GM23248 (cell line): Measurements from ENCODE around the gene NSUN4. TPM values are rescaled to one million over a fixed set of nuclear protein-coding genes. Genes with fewer than 3 reads are reported as not detected.

ENCODE experiments used
- DNase-seq: peaks from one replicate; pipeline ENCODE4 v3.0.0-alpha.2; 2015
- H2AFZ ChIP-seq: fragments of 200-600 bp; sonication (generic); 2 replicates; pipeline ENCODE4 v1.6.1; 2016; ENCODE audit warnings: antibody characterized with exemption
- H3F3A ChIP-seq: fragments of 200-600 bp; sonication (generic); 2 replicates; pipeline ENCODE4 v1.6.1; 2016; ENCODE audit warnings: mild to moderate bottlenecking, antibody characterized with exemption, mixed run types; ENCODE audit not compliant: insufficient read depth
- H3K27ac ChIP-seq: fragments of 200-600 bp; sonication (generic); 2 replicates; pipeline ENCODE4 v1.5.1; 2016; ENCODE audit warnings: mild to moderate bottlenecking
- H3K27me3 ChIP-seq: fragments of 200-600 bp; sonication (generic); replicated peaks from 2 replicates; pipeline ENCODE4 v1.6.1; 2016; ENCODE audit warnings: mild to moderate bottlenecking; ENCODE audit not compliant: insufficient read depth
- H3K36me3 ChIP-seq: fragments of 200-600 bp; sonication (generic); 2 replicates; pipeline ENCODE4 v1.6.1; 2016; ENCODE audit warnings: low read depth, mild to moderate bottlenecking
- H3K4me1 ChIP-seq: fragments of 200-600 bp; sonication (generic); 2 replicates; pipeline ENCODE4 v1.6.1; 2016; ENCODE audit warnings: mild to moderate bottlenecking; ENCODE audit not compliant: insufficient read depth
- H3K4me2 ChIP-seq: fragments of 200-600 bp; sonication (generic); one replicate; pipeline ENCODE4 v1.6.1; 2016; ENCODE audit warnings: mild to moderate bottlenecking; ENCODE audit not compliant: unreplicated experiment
- H3K4me3 ChIP-seq: fragments of 200-600 bp; sonication (generic); 2 replicates; pipeline ENCODE4 v1.5.1; 2016; ENCODE audit warnings: mild to moderate bottlenecking
- H3K79me2 ChIP-seq: fragments of 200-600 bp; sonication (generic); 2 replicates; pipeline ENCODE4 v1.6.1; 2016; ENCODE audit warnings: mild to moderate bottlenecking; ENCODE audit not compliant: insufficient read depth
- H3K9ac ChIP-seq: fragments of 200-600 bp; sonication (generic); 2 replicates; pipeline ENCODE4 v1.6.1; 2016; ENCODE audit warnings: mild to moderate bottlenecking
- H3K9me2 ChIP-seq: fragments of 200-600 bp; sonication (generic); 2 replicates; pipeline ENCODE4 v1.6.1; 2016; ENCODE audit warnings: mixed run types, mild to moderate bottlenecking, moderate library complexity; ENCODE audit not compliant: insufficient read depth
- H3K9me3 ChIP-seq: fragments of 200-600 bp; sonication (generic); one replicate; pipeline ENCODE4 v1.6.1; 2017; ENCODE audit warnings: low read depth
- H4K20me1 ChIP-seq: fragments of 200-600 bp; sonication (generic); 2 replicates; pipeline ENCODE4 v1.6.0; 2016; ENCODE audit not compliant: insufficient read depth
- EZH2 ChIP-seq: fragments of 200-600 bp; sonication (generic); IDR thresholded peaks from 2 replicates; pipeline ENCODE4 v1.6.1; 2018; ENCODE audit warnings: antibody characterized with exemption, mild to moderate bottlenecking; ENCODE audit not compliant: insufficient read depth, poor library complexity, severe bottlenecking
- EZH2phosphoT487 ChIP-seq: fragments of 200-600 bp; sonication (generic); IDR thresholded peaks from 2 replicates; pipeline ENCODE4 v1.6.1; 2018; ENCODE audit warnings: antibody characterized with exemption, moderate library complexity, mild to moderate bottlenecking, low read depth; ENCODE audit not compliant: insufficient read depth
- WGBS, 2 experiments: methylation state at CpG; one replicate each; pipeline ENCODE4 v1.1.6; 2015 to 2017; ENCODE audit warnings: low lambda C conversion rate in 2 of 2, low coverage in 1 of 2; ENCODE audit errors: missing lambda C conversion rate in 2 of 2; 5-methylcytosine and 5-hydroxymethylcytosine counted together
- in situ Hi-C: fragments of 300-500 bp; cut with MboI; formaldehyde crosslinking; loops from 2 replicates; pipeline ENCODE4 v1.15.0; 2020
- polyA plus RNA-seq: library from polyadenylated mRNA; unstranded; fragments of >200 nt; fragmentation: Nextera tagmentation; extraction: Ambion mirVana; gene quantifications from 2 replicates; pipeline ENCODE4 v1.2.1, GENCODE V29; 2016
- total RNA-seq: library from RNA; depleted of rRNA; stranded (reverse); fragments of >200 nt; shearing (Covaris generic); gene quantifications from 2 replicates; pipeline ENCODE4 v1.2.3, GENCODE V29; 2014; rRNA removed

Gene NSUN4
- total and polyA plus RNA-seq, 2 experiments from 2014 or later = 11.7 to 14.9 TPM

- Histone ChIP-seq H3K27me3 (no peaks in the 10 kb centered on the region), H3K27ac (no peak overlapping the region), H2AFZ (no peak overlapping the region), H3K9me3 (no peaks in the 10 kb centered on the region), H4K20me1 (no peaks in the 10 kb centered on the region), H3K36me3 (no peaks in the 10 kb centered on the region), H3K4me2 (no peak overlapping the region), H3K4me3 (no peak overlapping the region), H3K4me1 (no peaks in the 10 kb centered on the region), H3K79me2 (no peaks in the 10 kb centered on the region), H3K9ac (no peak overlapping the region), H3F3A (no peaks in the 10 kb centered on the region), H3K9me2 (no peaks in the 10 kb centered on the region)
- in situ Hi-C loops = no loop called here
- 92 to 94% methylated on average over 12 of the region's 12 CpGs for WGBS, 2 experiments
- TF ChIP-seq EZH2 (no peak), EZH2phosphoT487 (no peak)
- peak; percentile 63 for DNase-seq
These were observed 67.9 kb downstream of the NSUN4 start for GRCh38 chr1:46408356-46409062.

GRCh38 chr1:46409063-46409372 lies 68.4 kb downstream of the NSUN4 start:
- Histone ChIP-seq H3K9me3 (no peaks in the 10 kb centered on the region), H3K79me2 (no peaks in the 10 kb centered on the region), H3K9me2 (no peaks in the 10 kb centered on the region), H3K27ac (no peak overlapping the region), H3K9ac (no peak overlapping the region), H2AFZ (no peak overlapping the region), H3F3A (no peaks in the 10 kb centered on the region), H4K20me1 (no peaks in the 10 kb centered on the region), H3K4me2 (no peak overlapping the region), H3K4me1 (no peaks in the 10 kb centered on the region), H3K36me3 (no peaks in the 10 kb centered on the region), H3K4me3 (no peak overlapping the region), H3K27me3 (no peaks in the 10 kb centered on the region)
- DNase-seq = no peak
- no peak for TF ChIP-seq EZH2
- TF ChIP-seq EZH2phosphoT487 = no peak
- 100% methylated on average over 1 of the region's 1 CpG for WGBS, 2 experiments
- in situ Hi-C loops = no loop called here

GRCh38 chr1:46410156-46411009 lies 69.8 kb downstream of the NSUN4 start:
- in situ Hi-C loops = no loop called here
- Histone ChIP-seq H2AFZ (no peak overlapping the region), H4K20me1 (no peaks in the 10 kb centered on the region), H3K4me2 (no peak overlapping the region), H3K9me2 (no peaks in the 10 kb centered on the region), H3K36me3 (no peaks in the 10 kb centered on the region), H3K27ac (no peak overlapping the region), H3K4me1 (no peaks in the 10 kb centered on the region), H3K27me3 (no peaks in the 10 kb centered on the region), H3K9me3 (no peaks in the 10 kb centered on the region), H3F3A (no peaks in the 10 kb centered on the region), H3K79me2 (no peaks in the 10 kb centered on the region), H3K9ac (no peak overlapping the region), H3K4me3 (no peak overlapping the region)
- no peak for TF ChIP-seq EZH2phosphoT487
- TF ChIP-seq EZH2 = no peak
- WGBS, 2 experiments = 51 to 55% methylated on average over 17 of the region's 17 CpGs
- peak; percentile 47 for DNase-seq

GRCh38 chr1:46411010-46411405 lies 70.4 kb downstream of the NSUN4 start:
- no peak overlapping the region for H2AFZ ChIP-seq
- H3K9me3 ChIP-seq = no peaks in the 10 kb centered on the region
- no peak overlapping the region for H3K4me2 ChIP-seq
- H3F3A ChIP-seq = no peaks in the 10 kb centered on the region
- in situ Hi-C loops = no loop called here
- TF ChIP-seq EZH2phosphoT487 (no peak), EZH2 (no peak)
- no peak overlapping the region for H3K9ac ChIP-seq
- no peaks in the 10 kb centered on the region for H4K20me1 ChIP-seq
- H3K9me2 ChIP-seq = no peaks in the 10 kb centered on the region
- H3K4me1 ChIP-seq = no peaks in the 10 kb centered on the region
- H3K27me3 ChIP-seq = no peaks in the 10 kb centered on the region
- no peak overlapping the region for H3K27ac ChIP-seq
- no peak for DNase-seq
- H3K4me3 ChIP-seq = no peak overlapping the region
- no peaks in the 10 kb centered on the region for H3K79me2 ChIP-seq
- WGBS, 2 experiments = 72 to 79% methylated on average over 7 of the region's 7 CpGs
- no peaks in the 10 kb centered on the region for H3K36me3 ChIP-seq

Other genes starting within 250 kb of the NSUN4 start
- 0.76 and 1.9 TPM in 2 replicates for gene PIK3R3, start 208.2 kb upstream of the NSUN4 start, total RNA-seq
- 1.3 and 1.6 TPM in 2 replicates for gene PIK3R3, start 208.2 kb upstream of the NSUN4 start, polyA plus RNA-seq
- not detected in 2 replicates for gene TSPAN1, start 165.7 kb upstream of the NSUN4 start, total RNA-seq
- 0.38 and 0.70 TPM in 2 replicates for gene TSPAN1, start 165.7 kb upstream of the NSUN4 start, polyA plus RNA-seq
- not detected in 2 replicates for gene P3R3URF, start 164.3 kb upstream of the NSUN4 start, total RNA-seq
- not detected in 2 replicates for gene P3R3URF, start 164.3 kb upstream of the NSUN4 start, polyA plus RNA-seq
- 79.1 and 98.6 TPM in 2 replicates for gene POMGNT1, start 142.4 kb upstream of the NSUN4 start, total RNA-seq
- 57.6 and 58.9 TPM in 2 replicates for gene POMGNT1, start 142.4 kb upstream of the NSUN4 start, polyA plus RNA-seq
- 2.8 and 3.3 TPM in 2 replicates for gene LURAP1, start 137.5 kb upstream of the NSUN4 start, total RNA-seq
- gene LURAP1, start 137.5 kb upstream of the NSUN4 start, polyA plus RNA-seq = 1.9 and 2.4 TPM in 2 replicates
- 1.9 and 3.0 TPM in 2 replicates for gene RAD54L, start 93.0 kb upstream of the NSUN4 start, total RNA-seq
- 4.4 and 4.9 TPM in 2 replicates for gene RAD54L, start 93.0 kb upstream of the NSUN4 start, polyA plus RNA-seq
- gene LRRC41, start 37.2 kb upstream of the NSUN4 start, total RNA-seq = 131 and 133 TPM in 2 replicates
- gene LRRC41, start 37.2 kb upstream of the NSUN4 start, polyA plus RNA-seq = 103 and 108 TPM in 2 replicates
- gene UQCRH, start 37.1 kb upstream of the NSUN4 start, total RNA-seq = 334 and 337 TPM in 2 replicates
- gene UQCRH, start 37.1 kb upstream of the NSUN4 start, polyA plus RNA-seq = 237 and 238 TPM in 2 replicates
- gene FAAH, start 53.5 kb downstream of the NSUN4 start, total RNA-seq = 0.38 and 0.97 TPM in 2 replicates
- 0.74 and 0.98 TPM in 2 replicates for gene FAAH, start 53.5 kb downstream of the NSUN4 start, polyA plus RNA-seq
- gene DMBX1, start 149.0 kb downstream of the NSUN4 start, total RNA-seq = not detected in 2 replicates
- gene DMBX1, start 149.0 kb downstream of the NSUN4 start, polyA plus RNA-seq = not detected in 2 replicates
- gene KNCN, start 210.8 kb downstream of the NSUN4 start, total RNA-seq = not detected in 2 replicates
- not detected in 2 replicates for gene KNCN, start 210.8 kb downstream of the NSUN4 start, polyA plus RNA-seq